GM12872 (cell line): ENCODE results near the gene APMAP.

Experiments
- TF ChIP-seq, protein P1 (sequence below): IDR thresholded peaks from 3 replicates; pipeline ENCODE4 v1.5.1; 2011; ENCODE audit warnings: low read depth, mild to moderate bottlenecking, low read length, moderate library complexity; ENCODE audit not compliant: insufficient read depth

The APMAP gene

DNA sequence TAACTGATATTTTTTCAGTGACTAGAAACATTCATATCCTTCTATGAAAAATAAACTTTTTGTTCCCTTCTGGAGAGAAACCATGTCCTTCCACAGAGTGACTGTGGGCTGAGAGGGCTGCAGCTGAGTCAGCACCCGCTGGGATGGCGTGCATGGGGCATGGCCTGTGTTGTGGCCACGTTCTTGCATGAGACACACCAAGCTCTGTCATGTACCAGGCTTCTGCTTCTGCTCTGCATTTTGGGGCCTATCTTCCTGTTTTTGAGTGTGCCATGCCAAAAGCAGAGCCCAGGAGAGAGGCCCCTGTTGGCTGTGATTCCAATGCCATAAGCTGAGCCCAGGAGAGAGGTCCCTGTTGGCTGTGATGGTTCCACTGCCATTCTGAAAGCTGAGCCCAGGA lies 10.8 kb downstream of the APMAP start:
- TF ChIP-seq, protein P1, sequence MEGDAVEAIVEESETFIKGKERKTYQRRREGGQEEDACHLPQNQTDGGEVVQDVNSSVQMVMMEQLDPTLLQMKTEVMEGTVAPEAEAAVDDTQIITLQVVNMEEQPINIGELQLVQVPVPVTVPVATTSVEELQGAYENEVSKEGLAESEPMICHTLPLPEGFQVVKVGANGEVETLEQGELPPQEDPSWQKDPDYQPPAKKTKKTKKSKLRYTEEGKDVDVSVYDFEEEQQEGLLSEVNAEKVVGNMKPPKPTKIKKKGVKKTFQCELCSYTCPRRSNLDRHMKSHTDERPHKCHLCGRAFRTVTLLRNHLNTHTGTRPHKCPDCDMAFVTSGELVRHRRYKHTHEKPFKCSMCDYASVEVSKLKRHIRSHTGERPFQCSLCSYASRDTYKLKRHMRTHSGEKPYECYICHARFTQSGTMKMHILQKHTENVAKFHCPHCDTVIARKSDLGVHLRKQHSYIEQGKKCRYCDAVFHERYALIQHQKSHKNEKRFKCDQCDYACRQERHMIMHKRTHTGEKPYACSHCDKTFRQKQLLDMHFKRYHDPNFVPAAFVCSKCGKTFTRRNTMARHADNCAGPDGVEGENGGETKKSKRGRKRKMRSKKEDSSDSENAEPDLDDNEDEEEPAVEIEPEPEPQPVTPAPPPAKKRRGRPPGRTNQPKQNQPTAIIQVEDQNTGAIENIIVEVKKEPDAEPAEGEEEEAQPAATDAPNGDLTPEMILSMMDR: no peak

DNA sequence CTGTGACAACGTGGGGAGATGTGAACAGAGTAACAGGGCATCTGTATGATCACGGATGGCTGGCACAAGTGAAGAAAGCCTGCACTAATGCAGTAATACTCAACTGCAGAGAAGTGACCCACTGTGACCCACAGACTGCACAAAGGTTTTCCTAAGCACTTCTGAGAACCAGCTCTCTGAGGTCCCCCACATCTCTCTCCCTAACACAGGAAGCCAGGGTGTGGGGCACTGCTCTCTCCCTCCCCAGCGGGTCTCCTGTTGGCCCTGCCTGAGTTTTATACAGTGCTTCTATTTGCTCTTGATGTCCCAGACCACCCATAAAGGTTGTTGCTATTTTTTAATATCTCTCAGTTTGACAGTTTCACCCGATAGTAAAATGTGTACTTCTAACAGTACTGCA lies 11.3 kb downstream of the APMAP start:
- TF ChIP-seq, protein P1: no peak

DNA sequence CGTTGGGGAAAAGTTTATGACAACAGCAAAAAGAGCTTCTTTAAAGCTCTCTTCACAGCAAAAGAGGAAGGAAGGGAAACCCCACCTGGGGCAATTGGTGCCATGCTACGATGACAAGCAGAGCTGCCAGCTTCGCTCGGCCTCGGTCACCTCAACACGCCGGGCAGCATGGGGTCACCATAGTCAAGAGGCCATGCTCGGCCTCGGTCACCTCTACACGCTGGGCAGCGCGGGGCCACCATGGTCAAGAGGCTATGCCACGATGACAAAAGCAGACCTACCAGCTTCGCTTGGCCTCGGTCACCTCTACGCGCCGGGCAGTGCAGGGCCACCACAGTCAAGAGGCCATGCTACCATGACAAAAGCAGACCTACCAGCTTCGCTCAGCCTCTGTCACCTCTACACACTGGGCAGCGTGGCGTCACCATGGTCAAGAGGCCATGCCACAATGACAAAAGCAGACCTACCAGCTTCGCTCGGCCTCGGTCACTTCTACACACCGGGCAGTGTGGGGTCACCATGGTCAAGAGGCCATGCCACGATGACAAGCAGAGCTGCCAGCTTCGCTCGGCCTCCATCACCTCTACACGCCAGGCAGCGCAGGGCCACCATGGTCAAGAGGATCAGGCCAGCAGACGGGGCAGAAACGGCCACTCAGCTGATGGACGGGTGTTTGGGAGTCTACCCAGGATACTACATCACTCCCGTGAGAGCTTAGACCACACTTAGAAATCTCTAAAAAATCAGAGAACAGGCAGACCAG lies 12.1 kb downstream of the APMAP start:
- TF ChIP-seq, protein P1: no peak

DNA sequence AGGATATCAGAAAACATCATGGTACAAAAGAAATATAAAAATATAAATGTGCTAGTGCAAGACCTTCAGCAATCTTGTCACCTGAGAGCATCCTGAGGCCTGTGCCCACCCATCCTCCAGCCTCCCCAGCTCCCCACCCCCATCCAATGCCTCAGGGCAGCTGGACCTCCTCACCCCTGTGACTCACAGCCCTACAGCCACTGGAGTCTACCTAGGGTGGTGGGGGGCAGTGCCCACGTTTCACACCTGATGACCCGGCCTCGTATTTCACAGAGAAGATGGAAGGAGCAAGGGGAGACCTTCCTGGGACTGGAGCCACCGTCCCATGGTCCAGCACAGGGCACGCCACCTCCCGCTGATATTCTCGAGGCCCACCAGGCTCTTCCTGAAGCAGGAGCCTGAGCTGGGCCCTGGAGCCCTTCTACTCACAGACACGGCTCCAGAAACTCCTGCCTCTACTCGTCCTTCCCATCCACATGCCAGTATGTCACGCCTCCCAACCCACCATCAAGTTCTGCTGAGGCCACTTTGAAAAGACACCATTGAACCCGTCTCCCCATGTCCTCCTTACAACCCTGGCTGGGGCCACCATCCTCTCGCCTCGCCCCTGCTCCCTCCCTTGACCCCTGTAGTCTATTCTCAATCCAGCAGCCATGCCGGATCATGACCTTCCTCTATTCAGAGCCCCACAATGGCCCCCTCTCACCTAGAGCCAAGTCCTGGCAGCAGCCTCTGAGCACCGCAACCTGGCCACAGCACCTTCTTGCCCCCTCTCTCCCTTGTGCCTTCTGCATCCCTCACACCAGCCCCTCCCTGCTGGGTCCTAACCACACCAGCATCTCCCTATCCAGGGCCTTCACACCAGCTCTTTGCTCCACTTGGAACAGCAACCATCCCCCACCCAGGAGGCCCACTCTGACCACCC lies 13.3 kb downstream of the APMAP start:
- TF ChIP-seq, protein P1: no peak

DNA sequence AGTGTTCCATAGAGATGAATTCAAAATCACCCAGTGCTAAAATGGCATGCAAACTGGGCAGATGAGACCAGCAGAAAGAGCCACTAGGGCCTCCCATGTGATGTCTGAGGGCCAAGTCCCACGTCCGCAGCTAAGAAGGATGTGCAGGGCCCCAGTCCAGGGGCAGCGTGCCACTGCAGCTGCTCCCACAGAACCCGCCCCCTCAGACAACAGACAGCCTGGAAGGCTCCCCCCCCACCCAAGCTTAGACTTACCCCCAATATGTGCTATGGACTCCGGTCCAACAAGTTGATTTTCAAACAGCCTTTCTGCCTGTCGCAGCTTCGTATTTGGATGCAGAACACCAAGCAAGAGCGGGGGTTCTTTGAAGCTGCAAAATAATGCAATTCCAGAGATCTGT lies 14.0 kb downstream of the APMAP start:
- TF ChIP-seq, protein P1: no peak

DNA sequence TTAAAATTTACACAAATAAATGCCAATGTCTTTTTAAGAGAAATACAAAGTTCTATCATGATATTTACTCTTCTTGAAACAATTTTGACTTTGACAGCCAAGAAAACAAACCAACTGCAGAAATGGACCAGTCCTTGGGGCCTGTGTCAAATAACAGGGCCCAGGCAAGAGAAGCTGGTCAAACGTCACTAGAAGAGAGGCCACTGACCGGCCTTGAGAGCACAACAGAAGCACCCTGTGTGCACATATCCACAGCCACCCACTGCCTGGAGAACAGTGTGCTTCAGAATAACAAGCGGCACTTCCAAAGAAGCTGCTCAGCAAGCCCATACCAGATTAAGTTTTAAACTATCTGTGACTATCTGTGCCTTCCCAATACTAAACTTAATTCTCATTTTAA lies 14.8 kb downstream of the APMAP start:
- TF ChIP-seq, protein P1: no peak

DNA sequence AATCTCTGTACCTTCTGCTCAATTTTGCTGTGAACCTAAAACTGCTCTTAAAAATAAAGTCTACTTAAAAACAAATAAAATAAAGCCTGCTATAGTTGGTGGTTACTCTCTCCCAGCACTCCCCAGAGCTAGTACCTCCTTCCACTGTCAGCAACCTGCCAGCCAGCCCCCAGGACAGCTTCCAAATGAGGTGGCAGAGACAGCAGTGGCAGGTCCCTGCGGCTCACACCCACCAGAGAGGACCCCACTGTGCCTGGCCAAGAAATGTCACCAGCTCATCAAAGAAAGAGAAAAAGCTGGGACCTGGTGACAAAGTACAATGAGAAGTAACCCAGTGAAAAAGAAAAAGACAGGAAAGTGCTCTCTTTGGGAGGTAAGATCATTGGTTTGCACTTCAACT lies 15.2 kb downstream of the APMAP start:
- TF ChIP-seq, protein P1: no peak
